Osteoblast (primary cell): Measurements from ENCODE around the gene MRPL43. TPM values are rescaled to one million over a fixed set of nuclear protein-coding genes. Genes with fewer than 3 reads are reported as not detected.

Experiments
- DNase-seq: peaks from one replicate; pipeline ENCODE4 v3.0.0; 2011; ENCODE audit warnings: low spot score, mixed read lengths; ENCODE audit not compliant: insufficient read length; ENCODE audit errors: missing footprints
- H2AFZ ChIP-seq: 2 replicates; pipeline ENCODE4 v1.6.0; 2011; ENCODE audit warnings: mild to moderate bottlenecking, low read length
- H3K27ac ChIP-seq: 2 replicates; pipeline ENCODE4 v1.5.1; 2011; ENCODE audit warnings: mild to moderate bottlenecking, low read depth, low read length, moderate library complexity
- H3K27me3 ChIP-seq: 2 replicates; pipeline ENCODE4 v1.6.0; 2012; ENCODE audit warnings: mild to moderate bottlenecking, control low read depth, inconsistent platforms, low read length, moderate library complexity; ENCODE audit not compliant: insufficient read depth
- H3K36me3 ChIP-seq: 2 replicates; pipeline ENCODE4 v1.5.1; 2011; ENCODE audit warnings: mild to moderate bottlenecking, low read length, control low read depth, moderate library complexity; ENCODE audit not compliant: insufficient read depth
- H3K4me1 ChIP-seq: 2 replicates; pipeline ENCODE4 v1.5.1; 2011; ENCODE audit warnings: mild to moderate bottlenecking, low read length, control low read depth, moderate library complexity; ENCODE audit not compliant: insufficient read depth
- H3K4me2 ChIP-seq: 2 replicates; pipeline ENCODE4 v1.6.0; 2011; ENCODE audit warnings: mild to moderate bottlenecking, low read length; ENCODE audit not compliant: insufficient read depth
- H3K4me3 ChIP-seq: fragments of 200-600 bp; sonication (generic); 3 replicates; pipeline ENCODE4 v1.5.1; 2012; ENCODE audit warnings: mild to moderate bottlenecking, low read length, inconsistent platforms; ENCODE audit not compliant: insufficient read depth
- H3K79me2 ChIP-seq: 2 replicates; pipeline ENCODE4 v1.6.0; 2012; ENCODE audit warnings: mild to moderate bottlenecking, low read length, control low read depth, inconsistent platforms; ENCODE audit not compliant: insufficient read depth
- H3K9me3 ChIP-seq: 2 replicates; pipeline ENCODE4 v1.5.1; 2011; ENCODE audit warnings: low read depth, low read length, control low read depth
- H4K20me1 ChIP-seq: 2 replicates; pipeline ENCODE4 v1.6.0; 2012; ENCODE audit warnings: mild to moderate bottlenecking, low read length, control low read depth; ENCODE audit not compliant: insufficient read depth
- total RNA-seq: library from RNA; depleted of rRNA; stranded (reverse); fragments of >200 nt; gene quantifications from 2 replicates; pipeline ENCODE4 v1.2.3, GENCODE V29; 2012
- TF ChIP-seq, protein P1 (sequence below): IDR thresholded peaks from 2 replicates; pipeline ENCODE4 v1.5.1; 2011; ENCODE audit warnings: mild to moderate bottlenecking, low read depth, low read length, moderate library complexity; ENCODE audit errors: extremely low read depth

Gene MRPL43
- total RNA-seq, 1 donor, result 48.5 TPM

DNA sequence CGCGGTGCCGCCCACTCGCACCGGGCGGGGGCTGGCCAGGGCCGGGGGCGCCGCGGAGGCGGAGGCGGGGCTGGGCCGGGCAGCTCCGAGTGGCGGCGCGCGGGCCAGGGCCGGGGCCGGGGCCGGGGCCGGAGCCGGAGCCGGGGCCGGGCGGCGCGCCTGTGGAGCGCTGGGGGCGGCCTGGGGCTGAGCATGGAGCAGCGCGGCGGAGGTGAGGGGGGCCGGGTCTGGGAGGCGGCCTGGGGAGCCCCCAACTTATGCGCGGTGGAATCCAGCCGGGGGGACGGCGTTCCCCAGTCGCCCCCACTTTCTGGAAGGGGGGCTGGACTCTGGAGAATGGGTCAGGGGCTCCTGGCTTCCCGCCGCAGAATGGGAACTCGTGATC, 12.4 kb upstream of the MRPL43 start, which contains the start of gene LZTS2:
Gene LZTS2, plus strand, starts transcription at position 67 of the 385 bp plus-strand sequence. CDS start 2,731 bp downstream, outside the sequence.
- Histone ChIP-seq H2AFZ (peak within 1 kb of the TSS; percentile 80), H3K27ac (peak within 1 kb of the TSS; percentile 99), H3K27me3 (no peaks in the 10 kb centered on the region), H3K4me3 (peak within 1 kb of the TSS; percentile 88), H3K79me2 (peaks cover 49% of the 10 kb centered on the region), H3K36me3 (peaks cover 23% of the 10 kb centered on the region), H4K20me1 (peaks cover 30% of the 10 kb centered on the region), H3K4me1 (peaks cover 38% of the 10 kb centered on the region), H3K9me3 (no peaks in the 10 kb centered on the region), H3K4me2 (peak within 1 kb of the TSS; percentile 99)
- TF ChIP-seq, protein P1, sequence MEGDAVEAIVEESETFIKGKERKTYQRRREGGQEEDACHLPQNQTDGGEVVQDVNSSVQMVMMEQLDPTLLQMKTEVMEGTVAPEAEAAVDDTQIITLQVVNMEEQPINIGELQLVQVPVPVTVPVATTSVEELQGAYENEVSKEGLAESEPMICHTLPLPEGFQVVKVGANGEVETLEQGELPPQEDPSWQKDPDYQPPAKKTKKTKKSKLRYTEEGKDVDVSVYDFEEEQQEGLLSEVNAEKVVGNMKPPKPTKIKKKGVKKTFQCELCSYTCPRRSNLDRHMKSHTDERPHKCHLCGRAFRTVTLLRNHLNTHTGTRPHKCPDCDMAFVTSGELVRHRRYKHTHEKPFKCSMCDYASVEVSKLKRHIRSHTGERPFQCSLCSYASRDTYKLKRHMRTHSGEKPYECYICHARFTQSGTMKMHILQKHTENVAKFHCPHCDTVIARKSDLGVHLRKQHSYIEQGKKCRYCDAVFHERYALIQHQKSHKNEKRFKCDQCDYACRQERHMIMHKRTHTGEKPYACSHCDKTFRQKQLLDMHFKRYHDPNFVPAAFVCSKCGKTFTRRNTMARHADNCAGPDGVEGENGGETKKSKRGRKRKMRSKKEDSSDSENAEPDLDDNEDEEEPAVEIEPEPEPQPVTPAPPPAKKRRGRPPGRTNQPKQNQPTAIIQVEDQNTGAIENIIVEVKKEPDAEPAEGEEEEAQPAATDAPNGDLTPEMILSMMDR, result no peak
- no peak for DNase-seq

DNA sequence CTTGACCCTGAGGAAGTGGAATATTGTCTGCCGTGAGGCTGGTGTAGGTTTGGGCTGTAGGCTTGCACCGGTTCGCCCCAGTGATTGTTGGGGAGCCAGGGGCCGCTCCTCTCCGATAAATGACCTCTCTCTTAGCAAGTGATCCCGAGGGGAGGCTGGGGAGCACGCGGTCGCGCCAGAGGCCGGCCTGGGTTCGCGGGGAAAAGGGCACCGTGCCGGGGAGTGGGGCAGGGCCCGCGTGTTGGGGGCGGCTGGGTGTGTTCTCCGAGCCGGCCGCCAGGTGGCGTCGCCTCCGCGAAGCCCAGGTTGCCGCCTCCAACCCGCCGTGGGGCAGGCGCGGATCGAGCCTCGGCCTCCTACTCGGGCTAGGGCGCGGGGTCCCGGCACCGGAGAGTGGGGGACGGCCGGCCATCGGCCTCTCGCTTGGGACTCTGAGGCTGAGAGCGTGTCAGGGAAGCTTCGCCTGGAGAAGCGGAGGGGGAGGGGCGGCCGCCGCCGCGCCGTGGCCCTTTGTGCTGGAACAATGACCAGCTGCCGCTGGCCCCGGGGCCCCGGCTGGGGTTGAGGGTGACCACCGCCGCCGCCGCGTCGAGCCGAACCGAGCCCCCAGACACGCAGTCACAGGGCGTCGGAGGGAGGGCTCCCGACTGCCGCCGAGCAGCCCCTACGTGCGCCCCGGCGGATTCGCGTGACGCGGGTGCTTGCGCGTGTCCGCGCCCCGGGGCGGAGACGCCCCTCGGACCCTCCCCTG, 11.9 kb upstream of the MRPL43 start:
- H3K4me2 ChIP-seq, result peak overlapping the region; percentile 99
- no peaks in the 10 kb centered on the region for H3K9me3 ChIP-seq
- peak overlapping the region; percentile 99 for H3K27ac ChIP-seq
- H3K4me1 ChIP-seq, result peaks cover 38% of the 10 kb centered on the region
- H3K4me3 ChIP-seq, result peak overlapping the region; percentile 88
- H3K79me2 ChIP-seq, result peaks cover 44% of the 10 kb centered on the region
- peak overlapping the region; percentile 80 for H2AFZ ChIP-seq
- H3K27me3 ChIP-seq, result no peaks in the 10 kb centered on the region
- H3K36me3 ChIP-seq, result peaks cover 21% of the 10 kb centered on the region
- TF ChIP-seq, protein P1, result peak; percentile 64
- peak; percentile 99 for DNase-seq
- peaks cover 27% of the 10 kb centered on the region for H4K20me1 ChIP-seq

DNA sequence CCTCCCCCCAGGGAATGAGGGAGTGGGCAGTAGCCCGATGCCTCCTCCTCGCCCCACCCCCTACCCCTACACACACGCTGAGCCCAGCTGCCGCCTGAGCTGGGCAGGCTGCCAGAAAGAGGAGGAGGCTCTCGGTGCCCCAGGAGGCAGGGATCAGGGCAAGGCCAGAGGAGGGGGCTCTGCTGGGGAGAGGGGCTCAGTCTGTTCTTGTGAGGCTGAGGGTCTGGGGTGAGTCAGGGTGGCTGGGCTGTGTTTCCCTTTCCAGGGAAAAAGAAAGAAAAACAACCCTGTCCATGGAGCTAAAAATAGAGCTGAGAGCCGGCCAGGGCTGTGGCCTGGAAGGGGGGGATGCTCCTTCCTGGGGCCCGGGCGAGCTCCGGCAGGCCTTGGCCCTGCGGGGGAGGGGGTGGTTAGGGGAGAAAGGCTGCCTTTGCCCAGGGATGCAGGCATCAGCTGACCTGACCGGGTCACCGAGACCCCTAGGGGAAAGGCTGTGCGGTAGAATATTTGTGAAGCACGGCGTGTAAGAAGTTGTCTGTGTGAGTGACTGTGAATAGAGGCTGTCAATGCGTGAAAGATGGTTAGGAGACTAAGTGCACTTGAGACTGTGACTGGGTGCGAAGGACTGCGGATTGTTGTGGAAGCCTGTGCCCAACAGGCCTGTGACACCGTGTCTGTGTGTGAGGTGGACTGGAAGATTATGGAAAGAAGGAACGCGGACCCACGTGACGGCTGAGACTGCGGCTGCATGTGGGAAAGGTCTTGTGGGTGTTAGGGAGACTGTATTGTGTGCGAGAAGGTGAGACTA, 11.1 kb upstream of the MRPL43 start:
- Histone ChIP-seq H3K4me2 (peak overlapping the region; percentile 99), H3K4me3 (peak overlapping the region; percentile 88), H3K27me3 (no peaks in the 10 kb centered on the region), H3K27ac (peak overlapping the region; percentile 99), H3K4me1 (peaks cover 38% of the 10 kb centered on the region), H2AFZ (peak overlapping the region; percentile 85), H3K9me3 (no peaks in the 10 kb centered on the region), H3K79me2 (peaks cover 37% of the 10 kb centered on the region), H4K20me1 (peaks cover 20% of the 10 kb centered on the region), H3K36me3 (peaks cover 15% of the 10 kb centered on the region)
- TF ChIP-seq, protein P1, result no peak
- DNase-seq, result peak; percentile 100
